ENCODE data around the gene CARMIL1.

CARMIL1 gene

GRCh38 chr6:25311331-25311840 is 32.2 kb downstream of the CARMIL1 start:
- DNase-seq: no peak

GRCh38 chr6:25312034-25312620 is 33.0 kb downstream of the CARMIL1 start:
- no peak for DNase-seq

- DNase-seq: no peak
Observed at GRCh38 chr6:25312703-25313102, 33.5 kb downstream of the CARMIL1 start.

GRCh38 chr6:25314509-25315175 is 35.5 kb downstream of the CARMIL1 start:
- no peak for DNase-seq

- peak in 1 of 14 donors; percentile 18 for DNase-seq
Observed at GRCh38 chr6:25315194-25316177, 36.3 kb downstream of the CARMIL1 start.

- no peak for DNase-seq
Observed at GRCh38 chr6:25316626-25317025, 37.5 kb downstream of the CARMIL1 start.

- DNase-seq: peak in 1 of 14 donors; percentile 84
Observed at GRCh38 chr6:25318589-25318988, 39.4 kb downstream of the CARMIL1 start.

GRCh38 chr6:25320459-25320858 is 41.3 kb downstream of the CARMIL1 start:
- no peak for DNase-seq

- DNase-seq: no peak
Observed at GRCh38 chr6:25322692-25323091, 43.5 kb downstream of the CARMIL1 start.

GRCh38 chr6:25324066-25324762 is 45.0 kb downstream of the CARMIL1 start:
- no peak for DNase-seq

- DNase-seq: no peak
Observed at GRCh38 chr6:25326126-25326525, 47.0 kb downstream of the CARMIL1 start.

- DNase-seq: peak in 1 of 14 donors; percentile 31
Observed at GRCh38 chr6:25326960-25327359, 47.8 kb downstream of the CARMIL1 start.

GRCh38 chr6:25327432-25327831 is 48.3 kb downstream of the CARMIL1 start:
- peak in 1 of 14 donors; percentile 31 for DNase-seq

- DNase-seq: peak in 1 of 14 donors; percentile 51
Observed at GRCh38 chr6:25329161-25329817, 50.1 kb downstream of the CARMIL1 start.

- DNase-seq: peak in 1 of 14 donors; percentile 16
Observed at GRCh38 chr6:25329982-25330381, 50.8 kb downstream of the CARMIL1 start.

GRCh38 chr6:25330796-25331685 is 51.9 kb downstream of the CARMIL1 start:
- no peak for DNase-seq

GRCh38 chr6:25332165-25332564 is 53.0 kb downstream of the CARMIL1 start:
- peak in 1 of 14 donors; percentile 28 for DNase-seq

GRCh38 chr6:25332655-25333071 is 53.5 kb downstream of the CARMIL1 start:
- DNase-seq: peak in 3 of 14 donors; percentile 14 to 36 (median 27)

- peak in 1 of 14 donors; percentile 48 for DNase-seq
Observed at GRCh38 chr6:25333471-25333870, 54.3 kb downstream of the CARMIL1 start.

GRCh38 chr6:25334793-25335192 is 55.6 kb downstream of the CARMIL1 start:
- peak in 1 of 14 donors; percentile 21 for DNase-seq

Data from C1 segment of cervical spinal cord (tissue), 14 donors.